Fibroblast of mammary gland (primary cell): ENCODE measurements around the gene FAM20B.
"Not testable (repeated sequence)": the region's sequence is repeated elsewhere in the genome, so short reads cannot be mapped to it uniquely, and the experiment has no call there.

Experiments used
- DNase-seq: peaks from one replicate; pipeline ENCODE4 v3.0.0-alpha.2; 2010; ENCODE audit warnings: low read depth
- H3K4me3 ChIP-seq: 2 replicates; pipeline ENCODE4 v1.5.1; 2011; ENCODE audit warnings: low read depth, mild to moderate bottlenecking, low read length, moderate library complexity; ENCODE audit not compliant: control insufficient read depth
- TF ChIP-seq, protein P1 (sequence below): conservative IDR thresholded peaks from 2 replicates; pipeline ENCODE4 v1.5.1; 2011; ENCODE audit warnings: low read depth, low read length, inconsistent platforms; ENCODE audit not compliant: control insufficient read depth, insufficient read depth

FAM20B gene

DNA sequence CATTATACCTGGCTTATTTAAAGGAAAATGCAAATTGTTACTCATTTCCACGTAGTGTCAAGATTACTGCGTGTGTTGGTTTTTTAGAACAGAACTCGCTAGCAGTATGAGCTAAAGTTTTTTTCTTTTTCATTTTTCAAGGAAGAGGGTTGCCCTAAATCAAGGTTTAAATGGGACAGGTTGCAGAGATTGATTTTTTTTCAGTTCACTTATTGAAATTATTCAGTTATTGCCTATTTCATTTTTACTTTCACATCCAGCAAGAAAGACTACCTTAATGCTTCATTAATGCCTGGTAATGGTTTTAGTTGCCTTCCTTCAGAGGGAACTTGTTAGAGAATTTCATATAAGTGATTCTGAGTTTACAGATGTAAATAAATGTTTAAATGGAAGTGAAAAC, 5.6 kb downstream of the FAM20B start:
- TF ChIP-seq, protein P1, sequence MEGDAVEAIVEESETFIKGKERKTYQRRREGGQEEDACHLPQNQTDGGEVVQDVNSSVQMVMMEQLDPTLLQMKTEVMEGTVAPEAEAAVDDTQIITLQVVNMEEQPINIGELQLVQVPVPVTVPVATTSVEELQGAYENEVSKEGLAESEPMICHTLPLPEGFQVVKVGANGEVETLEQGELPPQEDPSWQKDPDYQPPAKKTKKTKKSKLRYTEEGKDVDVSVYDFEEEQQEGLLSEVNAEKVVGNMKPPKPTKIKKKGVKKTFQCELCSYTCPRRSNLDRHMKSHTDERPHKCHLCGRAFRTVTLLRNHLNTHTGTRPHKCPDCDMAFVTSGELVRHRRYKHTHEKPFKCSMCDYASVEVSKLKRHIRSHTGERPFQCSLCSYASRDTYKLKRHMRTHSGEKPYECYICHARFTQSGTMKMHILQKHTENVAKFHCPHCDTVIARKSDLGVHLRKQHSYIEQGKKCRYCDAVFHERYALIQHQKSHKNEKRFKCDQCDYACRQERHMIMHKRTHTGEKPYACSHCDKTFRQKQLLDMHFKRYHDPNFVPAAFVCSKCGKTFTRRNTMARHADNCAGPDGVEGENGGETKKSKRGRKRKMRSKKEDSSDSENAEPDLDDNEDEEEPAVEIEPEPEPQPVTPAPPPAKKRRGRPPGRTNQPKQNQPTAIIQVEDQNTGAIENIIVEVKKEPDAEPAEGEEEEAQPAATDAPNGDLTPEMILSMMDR, result no peak
- no peak for DNase-seq
- no peak overlapping the region for H3K4me3 ChIP-seq

- DNase-seq, result peak; percentile 55
- TF ChIP-seq, protein P1, result no peak
- H3K4me3 ChIP-seq, result no peak overlapping the region
These were observed 6.3 kb downstream of the FAM20B start for GRCh38 chr1:179031855-179032513.

DNA sequence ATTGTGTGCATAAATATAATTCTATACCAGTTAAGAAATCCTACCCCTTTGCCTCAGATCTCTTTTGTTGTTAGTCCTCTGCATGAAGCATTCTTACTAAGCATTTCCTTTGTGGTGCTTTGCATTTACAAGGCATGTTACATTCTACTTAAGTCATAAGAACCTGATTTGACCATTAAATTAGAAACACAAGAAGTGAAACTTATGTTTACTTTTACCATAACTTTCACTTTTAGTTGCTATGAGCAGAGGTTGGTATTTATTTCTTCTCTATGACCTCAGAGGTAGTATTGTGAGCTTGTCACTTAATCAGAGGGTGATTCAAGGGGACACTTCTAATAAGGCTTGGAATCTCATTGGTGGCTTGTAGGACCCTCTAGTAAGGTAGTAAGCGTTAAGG, 9.0 kb downstream of the FAM20B start:
- peak; percentile 74 for DNase-seq
- TF ChIP-seq, protein P1, result no peak
- no peak overlapping the region for H3K4me3 ChIP-seq

DNA sequence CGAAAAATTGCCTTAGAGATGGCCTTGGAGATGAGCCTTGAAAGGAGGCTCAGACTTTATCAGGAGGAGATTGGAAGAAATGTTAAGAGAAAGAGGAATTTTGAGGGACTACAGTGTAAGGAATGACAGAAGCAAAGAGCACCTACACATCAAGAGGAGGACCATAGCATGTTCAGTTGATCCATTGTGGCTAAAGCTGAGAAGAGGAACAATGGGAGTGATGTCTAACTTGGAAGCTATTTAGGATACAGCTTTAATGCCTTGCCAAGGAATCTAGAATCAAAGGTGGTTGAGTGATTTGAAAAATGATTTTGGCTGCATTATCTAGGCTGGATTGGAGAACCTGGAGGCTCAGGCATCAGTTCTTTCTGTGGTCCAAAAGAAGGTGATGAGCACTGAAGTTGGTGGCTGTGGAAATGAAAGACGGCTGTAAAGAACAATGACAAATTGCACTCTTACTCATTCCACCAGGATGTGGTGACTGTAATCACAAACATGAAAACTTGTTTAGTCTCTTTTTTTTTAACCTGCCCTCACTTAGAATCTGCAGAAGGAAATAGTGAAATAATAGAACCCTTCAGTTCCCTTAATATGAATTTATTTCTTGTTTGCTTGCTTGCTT, 11.3 kb downstream of the FAM20B start:
- DNase-seq, result peak; percentile 64
- TF ChIP-seq, protein P1, result no peak
- H3K4me3 ChIP-seq, result no peak overlapping the region

DNA sequence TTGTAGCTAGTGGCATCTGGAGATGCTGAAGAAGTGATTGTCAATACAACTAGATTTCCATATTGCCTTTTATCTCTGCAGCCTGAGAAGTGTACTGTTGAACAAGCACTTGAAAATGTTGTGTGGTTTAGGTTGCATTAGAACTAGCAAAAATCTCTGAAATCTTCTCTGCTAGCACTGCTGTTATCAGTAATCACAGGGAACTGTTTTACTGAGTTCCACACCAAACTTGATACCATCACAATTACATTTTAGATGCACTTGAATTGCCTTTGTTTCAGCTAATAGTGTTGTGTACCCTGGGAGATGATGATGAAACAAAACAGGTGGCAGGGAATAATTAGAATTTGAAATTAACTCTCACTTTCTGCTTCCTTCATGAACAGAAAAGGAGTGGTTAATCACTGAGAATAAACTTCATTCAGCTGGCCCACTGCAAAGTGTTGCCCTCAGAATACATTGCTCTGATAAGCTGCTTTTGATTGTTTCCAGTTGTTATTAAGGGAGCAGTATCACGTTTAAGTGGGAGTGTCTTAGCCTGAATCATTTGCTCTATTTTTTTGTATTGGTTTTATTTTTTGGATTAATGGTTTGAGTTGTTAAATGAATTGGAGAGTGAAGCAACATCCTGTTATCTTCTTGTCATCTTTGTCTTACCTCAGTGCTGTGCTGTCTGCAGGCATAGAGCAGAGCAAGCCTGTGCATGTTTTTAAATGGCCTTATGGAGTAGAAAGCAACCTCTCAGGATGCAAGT, 13.0 kb downstream of the FAM20B start:
- no peak overlapping the region for H3K4me3 ChIP-seq
- TF ChIP-seq, protein P1, result no peak
- peak; percentile 50 for DNase-seq

GRCh38 chr1:179039502-179040174, 13.9 kb downstream of the FAM20B start:
- not testable (repeated sequence) for H3K4me3 ChIP-seq, DNase-seq

GRCh38 chr1:179040175-179040551, 14.5 kb downstream of the FAM20B start:
- not testable (repeated sequence) for DNase-seq, H3K4me3 ChIP-seq
